K562 (cell line): ENCODE measurements around the gene FBXO48. TPM values are rescaled to one million over a fixed set of nuclear protein-coding genes. Genes with fewer than 3 reads are reported as not detected.

ENCODE experiments used
- ATF1 ChIP-seq, 2 experiments: fragments of 450-650 bp in 1 of 2; IDR thresholded peaks; 2 replicates each; pipeline ENCODE4 v1.6.1; 2016; ENCODE audit warnings: missing compliant biosample characterization in 1 of 2, missing genetic modification characterization in 1 of 2
- CEBPB ChIP-seq: fragments of 450-650 bp; IDR thresholded peaks from 2 replicates; pipeline ENCODE4 v1.6.1; 2016; ENCODE audit warnings: missing genetic modification characterization, missing compliant biosample characterization
- CHD2 ChIP-seq: IDR thresholded peaks from 2 replicates; pipeline ENCODE4 v1.6.1; 2011; ENCODE audit warnings: low read depth, low read length
- ESRRA ChIP-seq: fragments of 450-650 bp; IDR thresholded peaks from 2 replicates; pipeline ENCODE4 v1.6.1; 2014; ENCODE audit warnings: low read depth, mild to moderate bottlenecking, moderate library complexity, borderline replicate concordance
- FUS ChIP-seq: fragments of 200-400 bp; formaldehyde crosslinking; optimal IDR thresholded peaks from 2 replicates; pipeline ENCODE3; 2017; ENCODE audit warnings: low read depth, low read length
- MCM2 ChIP-seq: fragments of 450-650 bp; IDR thresholded peaks from 2 replicates; pipeline ENCODE4 v1.6.1; 2017; ENCODE audit warnings: low read depth, mild to moderate bottlenecking
- MCM3 ChIP-seq: fragments of 450-650 bp; IDR thresholded peaks from 2 replicates; pipeline ENCODE4 v1.6.1; 2016
- MYC ChIP-seq, 2 experiments: fragments of 250-450 bp in 1 of 2; sonication (Bioruptor Pico) in 1 of 2; IDR thresholded peaks; 2 replicates each; pipeline versions ENCODE4 v1.5.1 to v1.6.1; 2012 to 2021; ENCODE audit warnings: low read depth in 2 of 2, borderline replicate concordance in 1 of 2, improper control_type of control experiment in 1 of 2, low read length in 1 of 2, mild to moderate bottlenecking in 1 of 2, moderate library complexity in 1 of 2
- NCOA4 ChIP-seq: fragments of 450-650 bp; IDR thresholded peaks from 2 replicates; pipeline ENCODE4 v1.6.1; 2018; ENCODE audit warnings: mild to moderate bottlenecking; ENCODE audit not compliant: partially characterized antibody
- RUNX1 ChIP-seq: sonication (generic); IDR thresholded peaks from 2 replicates; pipeline ENCODE4 v1.6.1; 2016; ENCODE audit warnings: antibody characterized with exemption, low read depth
- SMARCA4 ChIP-seq: fragments of 450-650 bp; IDR thresholded peaks from 2 replicates; pipeline ENCODE4 v1.6.1; 2016
- STAT5A ChIP-seq: IDR thresholded peaks from 2 replicates; pipeline ENCODE4 v1.6.1; 2012; ENCODE audit warnings: low read length, inconsistent platforms, borderline replicate concordance
- ZBTB1 ChIP-seq: sonication (generic); formaldehyde crosslinking; IDR thresholded peaks from 2 replicates; pipeline ENCODE4 v1.8.1; 2023; ENCODE audit warnings: missing genetic modification reagents, low read depth, mild to moderate bottlenecking, borderline replicate concordance
- ZNF24 ChIP-seq: fragments of 450-650 bp; IDR thresholded peaks from 2 replicates; pipeline ENCODE4 v1.6.1; 2016
- ZNF77 ChIP-seq: fragments of 250-450 bp; sonication (Bioruptor Pico); IDR thresholded peaks from 2 replicates; pipeline ENCODE4 v1.5.0; 2020
- polyA plus RNA-seq, 8 experiments: library from polyadenylated mRNA; depleted of rRNA in 4 of 8; stranded (reverse) in 5 of 8; unstranded in 3 of 8; fragments of >200 nt; fragmentation: Nextera tagmentation in 2 of 8; fragmentation: Illumina TruSeq in 1 of 8; extraction: Ambion mirVana in 2 of 8; extraction: Trizol in 1 of 8; gene quantifications; 2 replicates each; pipeline versions ENCODE4 v1.2.1 to v1.2.3, GENCODE V29; 2011 to 2014; ENCODE audit warnings: inconsistent platforms in 1 of 8, missing spikeins in 1 of 8
- total RNA-seq, 7 experiments: library from RNA; depleted of rRNA in 6 of 7; stranded (reverse); fragments of >200 nt in 6 of 7; fragmentation: Illumina TruSeq in 2 of 7; extraction: Trizol in 2 of 7; gene quantifications; 2 replicates each; pipeline versions ENCODE4 v1.2.1 to v1.2.3, GENCODE V29; 2011 to 2021; ENCODE audit warnings: low replicate concordance in 1 of 7
- TF ChIP-seq, protein P1 (sequence below): fragments of 450-650 bp; IDR thresholded peaks from 2 replicates; pipeline ENCODE4 v1.7.0; 2016; ENCODE audit warnings: borderline replicate concordance
- TF ChIP-seq, protein P2 (sequence below): fragments of 150-350 bp; conservative IDR thresholded peaks from 2 replicates; pipeline ENCODE4 v1.6.1; 2014; ENCODE audit warnings: low read length
- TF ChIP-seq, protein P3 (sequence below): conservative IDR thresholded peaks from 2 replicates; pipeline ENCODE4 v1.6.1; 2011; ENCODE audit warnings: low read depth, mild to moderate bottlenecking, low read length; ENCODE audit not compliant: control insufficient read depth
- TF ChIP-seq, protein P4 (sequence below): fragments of 450-650 bp; IDR thresholded peaks from 2 replicates; pipeline ENCODE4 v1.6.1; 2017; ENCODE audit warnings: antibody characterized with exemption
- TF ChIP-seq, protein P5 (sequence below): sonication (generic); formaldehyde crosslinking; IDR thresholded peaks from 2 replicates; pipeline ENCODE4 v1.8.1; 2022; ENCODE audit warnings: missing genetic modification reagents

The FBXO48 gene
- total and polyA plus RNA-seq, 9 of the 15 experiments (the other 6 are each of a cell fraction or from before 2014, with no cell fraction given): 0.36 to 1.8 (median 0.73) TPM

DNA sequence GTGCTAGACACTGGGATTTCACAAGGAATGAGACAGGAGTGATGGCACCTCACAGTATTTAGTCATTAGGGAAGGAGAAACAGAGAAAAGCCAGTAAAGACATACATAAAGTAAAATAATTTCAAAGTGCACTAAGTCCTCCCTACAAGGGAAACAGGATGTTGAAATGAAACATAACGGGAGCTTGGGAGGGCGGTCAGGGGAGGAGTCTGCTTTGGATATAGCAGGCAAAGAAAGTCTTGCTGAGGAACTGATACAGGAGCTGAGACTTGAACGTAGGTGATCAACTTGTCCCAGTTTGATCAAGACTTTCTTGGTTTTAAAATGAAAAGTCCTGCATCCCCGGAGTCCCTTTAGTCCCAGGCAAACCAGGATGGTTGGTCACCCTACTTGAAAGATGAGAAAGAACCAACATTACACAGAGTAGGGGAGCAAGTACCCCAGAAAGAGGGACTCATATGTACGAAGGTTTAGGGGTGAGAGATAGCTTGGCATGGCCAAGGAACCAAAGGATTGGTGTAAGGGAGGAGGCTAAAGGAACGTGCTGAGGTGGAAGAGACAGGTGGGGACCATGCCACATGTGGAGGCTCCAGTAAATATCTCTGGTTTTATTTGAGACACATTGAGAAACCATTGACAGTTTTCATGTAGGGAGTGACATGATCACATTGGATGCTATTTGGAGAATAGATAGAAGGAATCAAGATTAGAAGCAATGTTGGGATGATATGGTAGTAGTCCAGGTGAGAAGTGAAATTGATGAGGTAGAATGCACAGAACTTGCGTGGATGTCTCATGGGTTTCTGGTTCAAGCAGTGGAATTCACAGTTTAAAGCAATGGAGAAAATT is 28.4 kb downstream of the FBXO48 start (continued):
- TF ChIP-seq FUS (no peak), NCOA4 (no peak), RUNX1 (no peak), ESRRA (no peak), MCM2 (no peak), ZNF77 (CRISPR knock-in tag) (no peak), STAT5A (no peak), SMARCA4 (no peak), CEBPB (no peak), ATF1 (CRISPR knock-in tag; IDR thresholded peaks at IDR 0.05) (no peak), ATF1 (tag; IDR thresholded peaks at IDR 0.05) (no peak), ZBTB1 (no peak), MCM3 (no peak), ZNF24 (no peak), CHD2 (no peak), MYC (IDR thresholded peaks at IDR 0.05; ENCODE audit: low read depth, low read length) (no peak), MYC (CRISPR knock-in tag; IDR thresholded peaks at IDR 0.05; ENCODE audit: borderline replicate concordance, low read depth) (no peak)
- TF ChIP-seq, protein P1, sequence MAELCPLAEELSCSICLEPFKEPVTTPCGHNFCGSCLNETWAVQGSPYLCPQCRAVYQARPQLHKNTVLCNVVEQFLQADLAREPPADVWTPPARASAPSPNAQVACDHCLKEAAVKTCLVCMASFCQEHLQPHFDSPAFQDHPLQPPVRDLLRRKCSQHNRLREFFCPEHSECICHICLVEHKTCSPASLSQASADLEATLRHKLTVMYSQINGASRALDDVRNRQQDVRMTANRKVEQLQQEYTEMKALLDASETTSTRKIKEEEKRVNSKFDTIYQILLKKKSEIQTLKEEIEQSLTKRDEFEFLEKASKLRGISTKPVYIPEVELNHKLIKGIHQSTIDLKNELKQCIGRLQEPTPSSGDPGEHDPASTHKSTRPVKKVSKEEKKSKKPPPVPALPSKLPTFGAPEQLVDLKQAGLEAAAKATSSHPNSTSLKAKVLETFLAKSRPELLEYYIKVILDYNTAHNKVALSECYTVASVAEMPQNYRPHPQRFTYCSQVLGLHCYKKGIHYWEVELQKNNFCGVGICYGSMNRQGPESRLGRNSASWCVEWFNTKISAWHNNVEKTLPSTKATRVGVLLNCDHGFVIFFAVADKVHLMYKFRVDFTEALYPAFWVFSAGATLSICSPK: no peak
- TF ChIP-seq, protein P2, sequence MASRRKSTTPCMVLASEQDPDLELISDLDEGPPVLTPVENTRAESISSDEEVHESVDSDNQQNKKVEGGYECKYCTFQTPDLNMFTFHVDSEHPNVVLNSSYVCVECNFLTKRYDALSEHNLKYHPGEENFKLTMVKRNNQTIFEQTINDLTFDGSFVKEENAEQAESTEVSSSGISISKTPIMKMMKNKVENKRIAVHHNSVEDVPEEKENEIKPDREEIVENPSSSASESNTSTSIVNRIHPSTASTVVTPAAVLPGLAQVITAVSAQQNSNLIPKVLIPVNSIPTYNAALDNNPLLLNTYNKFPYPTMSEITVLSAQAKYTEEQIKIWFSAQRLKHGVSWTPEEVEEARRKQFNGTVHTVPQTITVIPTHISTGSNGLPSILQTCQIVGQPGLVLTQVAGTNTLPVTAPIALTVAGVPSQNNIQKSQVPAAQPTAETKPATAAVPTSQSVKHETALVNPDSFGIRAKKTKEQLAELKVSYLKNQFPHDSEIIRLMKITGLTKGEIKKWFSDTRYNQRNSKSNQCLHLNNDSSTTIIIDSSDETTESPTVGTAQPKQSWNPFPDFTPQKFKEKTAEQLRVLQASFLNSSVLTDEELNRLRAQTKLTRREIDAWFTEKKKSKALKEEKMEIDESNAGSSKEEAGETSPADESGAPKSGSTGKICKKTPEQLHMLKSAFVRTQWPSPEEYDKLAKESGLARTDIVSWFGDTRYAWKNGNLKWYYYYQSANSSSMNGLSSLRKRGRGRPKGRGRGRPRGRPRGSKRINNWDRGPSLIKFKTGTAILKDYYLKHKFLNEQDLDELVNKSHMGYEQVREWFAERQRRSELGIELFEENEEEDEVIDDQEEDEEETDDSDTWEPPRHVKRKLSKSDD: no peak
- TF ChIP-seq, protein P3, sequence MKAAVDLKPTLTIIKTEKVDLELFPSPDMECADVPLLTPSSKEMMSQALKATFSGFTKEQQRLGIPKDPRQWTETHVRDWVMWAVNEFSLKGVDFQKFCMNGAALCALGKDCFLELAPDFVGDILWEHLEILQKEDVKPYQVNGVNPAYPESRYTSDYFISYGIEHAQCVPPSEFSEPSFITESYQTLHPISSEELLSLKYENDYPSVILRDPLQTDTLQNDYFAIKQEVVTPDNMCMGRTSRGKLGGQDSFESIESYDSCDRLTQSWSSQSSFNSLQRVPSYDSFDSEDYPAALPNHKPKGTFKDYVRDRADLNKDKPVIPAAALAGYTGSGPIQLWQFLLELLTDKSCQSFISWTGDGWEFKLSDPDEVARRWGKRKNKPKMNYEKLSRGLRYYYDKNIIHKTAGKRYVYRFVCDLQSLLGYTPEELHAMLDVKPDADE: no peak
- TF ChIP-seq, protein P4, sequence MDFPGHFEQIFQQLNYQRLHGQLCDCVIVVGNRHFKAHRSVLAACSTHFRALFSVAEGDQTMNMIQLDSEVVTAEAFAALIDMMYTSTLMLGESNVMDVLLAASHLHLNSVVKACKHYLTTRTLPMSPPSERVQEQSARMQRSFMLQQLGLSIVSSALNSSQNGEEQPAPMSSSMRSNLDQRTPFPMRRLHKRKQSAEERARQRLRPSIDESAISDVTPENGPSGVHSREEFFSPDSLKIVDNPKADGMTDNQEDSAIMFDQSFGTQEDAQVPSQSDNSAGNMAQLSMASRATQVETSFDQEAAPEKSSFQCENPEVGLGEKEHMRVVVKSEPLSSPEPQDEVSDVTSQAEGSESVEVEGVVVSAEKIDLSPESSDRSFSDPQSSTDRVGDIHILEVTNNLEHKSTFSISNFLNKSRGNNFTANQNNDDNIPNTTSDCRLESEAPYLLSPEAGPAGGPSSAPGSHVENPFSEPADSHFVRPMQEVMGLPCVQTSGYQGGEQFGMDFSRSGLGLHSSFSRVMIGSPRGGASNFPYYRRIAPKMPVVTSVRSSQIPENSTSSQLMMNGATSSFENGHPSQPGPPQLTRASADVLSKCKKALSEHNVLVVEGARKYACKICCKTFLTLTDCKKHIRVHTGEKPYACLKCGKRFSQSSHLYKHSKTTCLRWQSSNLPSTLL: no peak
- TF ChIP-seq, protein P5, sequence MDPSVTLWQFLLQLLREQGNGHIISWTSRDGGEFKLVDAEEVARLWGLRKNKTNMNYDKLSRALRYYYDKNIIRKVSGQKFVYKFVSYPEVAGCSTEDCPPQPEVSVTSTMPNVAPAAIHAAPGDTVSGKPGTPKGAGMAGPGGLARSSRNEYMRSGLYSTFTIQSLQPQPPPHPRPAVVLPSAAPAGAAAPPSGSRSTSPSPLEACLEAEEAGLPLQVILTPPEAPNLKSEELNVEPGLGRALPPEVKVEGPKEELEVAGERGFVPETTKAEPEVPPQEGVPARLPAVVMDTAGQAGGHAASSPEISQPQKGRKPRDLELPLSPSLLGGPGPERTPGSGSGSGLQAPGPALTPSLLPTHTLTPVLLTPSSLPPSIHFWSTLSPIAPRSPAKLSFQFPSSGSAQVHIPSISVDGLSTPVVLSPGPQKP (CRISPR knock-in tag): no peak
